Keratinocyte (primary cell): ENCODE data around the gene CCDC148. TPM values are rescaled to one million over a fixed set of nuclear protein-coding genes. Genes with fewer than 3 reads are reported as not detected.
A peak's percentile ranks its signal among the peaks of the same experiment; 100 is the strongest.
"Not testable (repeated sequence)": the region's sequence is repeated elsewhere in the genome, so short reads cannot be mapped to it uniquely, and the experiment has no call there.

ENCODE experiments used
- DNase-seq: peaks from one replicate; pipeline ENCODE4 v3.0.0-alpha.2; 2011; ENCODE audit warnings: low read depth, missing footprints, low spot score
- FAIRE-seq: peaks from 2 replicates; lab custom pipeline; 2011; peaks lifted over from hg19 to GRCh38; lab: Jason Lieb, UNC
- H2AFZ ChIP-seq: 2 replicates; pipeline ENCODE4 v1.6.0; 2012; ENCODE audit warnings: low read length, control low read depth, inconsistent platforms; ENCODE audit not compliant: control insufficient read depth
- H3K27ac ChIP-seq: 2 replicates; pipeline ENCODE4 v1.5.1; 2011; ENCODE audit warnings: low read length; ENCODE audit not compliant: control insufficient read depth, insufficient read depth
- H3K27me3 ChIP-seq: 3 replicates; pipeline ENCODE4 v1.6.0; 2011; ENCODE audit warnings: low read length; ENCODE audit not compliant: control insufficient read depth, insufficient read depth; ENCODE audit errors: extremely low read depth
- H3K36me3 ChIP-seq, 2 experiments: 2 replicates in 1 of 2; 3 replicates in 1 of 2; pipeline ENCODE4 v1.5.1; 2011; ENCODE audit warnings: low read length in 2 of 2, mild to moderate bottlenecking in 1 of 2; ENCODE audit not compliant: control insufficient read depth in 2 of 2, insufficient read depth in 2 of 2; ENCODE audit errors: extremely low read depth in 1 of 2
- H3K4me1 ChIP-seq: 3 replicates; pipeline ENCODE4 v1.5.1; 2011; ENCODE audit warnings: low read length; ENCODE audit not compliant: control insufficient read depth, insufficient read depth; ENCODE audit errors: extremely low read depth
- H3K4me2 ChIP-seq: 3 replicates; pipeline ENCODE4 v1.6.0; 2011; ENCODE audit warnings: low read depth, low read length; ENCODE audit not compliant: control insufficient read depth, insufficient read depth; ENCODE audit errors: extremely low read depth
- H3K4me3 ChIP-seq, 3 experiments: fragments of 200-600 bp in 1 of 3; sonication (generic) in 1 of 3; 2 replicates in 2 of 3; 3 replicates in 1 of 3; pipeline ENCODE4 v1.5.1; 2011 to 2016; ENCODE audit warnings: low read length in 3 of 3, mild to moderate bottlenecking in 3 of 3, control low read depth in 2 of 3, inconsistent platforms in 1 of 3, low read depth in 1 of 3, mixed read lengths in 1 of 3, mixed run types in 1 of 3, moderate library complexity in 1 of 3; ENCODE audit not compliant: control insufficient read depth in 2 of 3, insufficient read depth in 2 of 3; ENCODE audit errors: extremely low read depth in 1 of 3
- H3K79me2 ChIP-seq: 2 replicates; pipeline ENCODE4 v1.6.0; 2012; ENCODE audit warnings: low read length; ENCODE audit not compliant: control insufficient read depth, insufficient read depth
- H3K9ac ChIP-seq: 3 replicates; pipeline ENCODE4 v1.6.0; 2011; ENCODE audit warnings: low read length; ENCODE audit not compliant: control insufficient read depth, insufficient read depth; ENCODE audit errors: extremely low read depth
- H3K9me1 ChIP-seq: 3 replicates; pipeline ENCODE4 v1.6.0; 2011; ENCODE audit warnings: low read length; ENCODE audit not compliant: control insufficient read depth, insufficient read depth; ENCODE audit errors: extremely low read depth
- H3K9me3 ChIP-seq: 2 replicates; pipeline ENCODE4 v1.5.1; 2012; ENCODE audit warnings: low read depth, low read length; ENCODE audit not compliant: control insufficient read depth
- H4K20me1 ChIP-seq: 3 replicates; pipeline ENCODE4 v1.6.0; 2011; ENCODE audit warnings: low read length; ENCODE audit not compliant: control insufficient read depth, insufficient read depth; ENCODE audit errors: extremely low read depth
- CTCF ChIP-seq, 3 experiments: IDR thresholded peaks in 1 of 3; conservative IDR thresholded peaks in 1 of 3; optimal IDR thresholded peaks in 1 of 3; 2 replicates in 2 of 3; 3 replicates in 1 of 3; pipeline versions ENCODE3 to v1.5.1; 2011; ENCODE audit warnings: low read length in 3 of 3, mild to moderate bottlenecking in 3 of 3, moderate library complexity in 2 of 3, control low read depth in 1 of 3, inconsistent platforms in 1 of 3; ENCODE audit not compliant: insufficient read depth in 2 of 3; ENCODE audit errors: extremely low read depth in 1 of 3
- EZH2 ChIP-seq: IDR thresholded peaks from one replicate; pipeline ENCODE4 v1.6.1; 2012; ENCODE audit warnings: inconsistent platforms, mild to moderate bottlenecking, low read length, moderate library complexity
- dilution Hi-C: fragments of 300-500 bp; cut with MboI; formaldehyde crosslinking; loops from one replicate; pipeline ENCODE4 v1.7.0; 2020; ENCODE audit warnings: low sequenced_read_pairs; ENCODE audit not compliant: extremely low pct_ligation_motif_present
- polyA plus RNA-seq, 5 experiments: library from polyadenylated mRNA; depleted of rRNA in 3 of 5; stranded (reverse) in 3 of 5; stranded (forward) in 1 of 5; unstranded in 1 of 5; fragments of >200 nt; gene quantifications; 1 replicate in 1 of 5; 2 replicates in 3 of 5; 3 replicates in 1 of 5; pipeline versions ENCODE4 v1.2.1 to v1.2.3, GENCODE V29; 2011 to 2012; ENCODE audit warnings: missing spikeins in 2 of 5, low read depth in 1 of 5, low replicate concordance in 1 of 5

The CCDC148 gene
- polyA plus RNA-seq, 1 donor (not counting 4 experiments of a cell fraction or from before 2014, with no cell fraction given), result 0.39 TPM

GRCh38 chr2:158477202-158477601 lies 20.6 kb upstream of the CCDC148 start:
- Histone ChIP-seq H3K9ac (no peak overlapping the region), H3K79me2 (peaks cover 24% of the 10 kb centered on the region), H2AFZ (peak overlapping the region; percentile 16), H3K36me3 (no peaks in the 10 kb centered on the region), H3K27ac (peak overlapping the region; percentile 1), H3K4me2 (peak overlapping the region; percentile 43), H3K27me3 (no peaks in the 10 kb centered on the region), H3K4me3 (no peak overlapping the region), H4K20me1 (no peaks in the 10 kb centered on the region), H3K4me1 (peaks cover 12% of the 10 kb centered on the region), H3K9me1 (no peaks in the 10 kb centered on the region), H3K9me3 (no peaks in the 10 kb centered on the region)
- dilution Hi-C loops, result no loop called here
- FAIRE-seq (peak; percentile 13), DNase-seq (no peak)
- TF ChIP-seq CTCF (optimal IDR thresholded peaks at IDR 0.05 in 1 of 3, IDR thresholded peaks at IDR 0.05 in 1 of 3, conservative IDR thresholded peaks at IDR 0.05 in 1 of 3; ENCODE audit: extremely low read depth in 1 of 3, insufficient read depth in 2 of 3, low read length in 3 of 3), result no peak
- no peak for TF ChIP-seq EZH2

- H3K27ac ChIP-seq, dilution Hi-C loops, H3K4me3 ChIP-seq, H3K4me2 ChIP-seq, DNase-seq, H3K9me1 ChIP-seq, FAIRE-seq, H2AFZ ChIP-seq, H3K36me3 ChIP-seq, H3K9ac ChIP-seq, H3K27me3 ChIP-seq, H3K9me3 ChIP-seq, H4K20me1 ChIP-seq: not testable (repeated sequence)
- H3K79me2 ChIP-seq, result peaks cover 16% of the 10 kb centered on the region
- peaks cover 10% of the 10 kb centered on the region for H3K4me1 ChIP-seq
Observed at GRCh38 chr2:158474526-158475011, 18.0 kb upstream of the CCDC148 start.
